Activated CD8-positive, alpha-beta T cell treated with anti-CD3 and anti-CD28 coated beads for 36 hours (primary cell): ENCODE measurements around the gene KCTD2. TPM values are rescaled to one million over a fixed set of nuclear protein-coding genes. Genes with fewer than 3 reads are reported as not detected.

Experiments used
- ATAC-seq: fragments of 200-7000 bp; cut with Tn5 transposase; one replicate; pipeline ENCODE4 v1.10.0; 2021; ENCODE audit warnings: mild to moderate bottlenecking, moderate library complexity
- CTCF ChIA-PET: fragments of 350-600 bp; sonication (Branson Sonifier 250); formaldehyde crosslinking; loops from one replicate; lab custom pipeline; 2021; ENCODE audit warnings: antibody characterized with exemption; lab: Charles Lee
- POLR2A ChIA-PET: fragments of 350-600 bp; sonication (Branson Sonifier 250); formaldehyde crosslinking; loops from one replicate; lab custom pipeline; 2021; ENCODE audit warnings: antibody characterized with exemption; lab: Charles Lee
- DNase-seq: peaks from one replicate; pipeline ENCODE4 v3.0.0-alpha.2; 2020
- H3K27ac Mint-ChIP-seq: one replicate; pipeline ENCODE4 v1.8.0; 2021; ENCODE audit warnings: mild to moderate bottlenecking, mixed read lengths
- H3K27me3 Mint-ChIP-seq: one replicate; pipeline ENCODE4 v1.8.0; 2021; ENCODE audit warnings: mixed read lengths
- H3K36me3 Mint-ChIP-seq: one replicate; pipeline ENCODE4 v1.8.0; 2021; ENCODE audit warnings: low read depth, mixed read lengths
- H3K4me1 Mint-ChIP-seq: one replicate; pipeline ENCODE4 v1.8.0; 2021; ENCODE audit warnings: low read depth, mixed read lengths
- H3K4me3 Mint-ChIP-seq: one replicate; pipeline ENCODE4 v1.8.0; 2021; ENCODE audit warnings: mild to moderate bottlenecking, moderate library complexity, mixed read lengths
- H3K9me3 Mint-ChIP-seq: one replicate; pipeline ENCODE4 v1.8.0; 2021; ENCODE audit warnings: mixed read lengths
- intact Hi-C: fragments of 100-400 bp; cut with micrococcal nuclease; formaldehyde crosslinking; loops from one replicate; pipeline ENCODE4 v1.10.0; 2022
- total RNA-seq, 2 experiments: library from RNA; stranded (reverse); gene quantifications; one replicate each; pipeline ENCODE4 v1.2.3, GENCODE V29; 2021
- TF ChIP-seq, protein P1 (sequence below): fragments of 200-600 bp; IDR thresholded peaks from one replicate; pipeline ENCODE4 v1.8.0; 2022; ENCODE audit warnings: antibody characterized with exemption, mild to moderate bottlenecking

KCTD2 gene
- total RNA-seq, 2 experiments from 2014 or later = 10.5 to 11.4 TPM

DNA sequence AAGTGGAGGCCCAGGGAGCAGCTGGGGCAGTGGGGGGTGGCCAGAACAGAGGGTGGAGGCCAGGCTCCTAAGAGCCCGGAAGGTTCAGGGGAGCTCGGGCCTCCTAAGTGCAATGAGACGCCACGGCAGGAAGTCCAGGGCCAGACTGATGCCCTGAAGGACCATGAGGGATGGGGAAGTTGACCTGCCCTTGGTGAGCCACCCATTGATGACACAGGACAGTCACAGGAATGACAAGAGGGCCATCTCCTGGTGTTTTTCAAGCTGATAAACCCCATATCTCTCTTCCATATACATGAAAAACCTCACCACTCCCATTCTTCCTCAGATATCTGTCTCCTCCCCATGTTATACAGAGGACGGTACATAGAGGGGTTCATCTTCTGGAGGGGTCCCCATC lies 40.4 kb upstream of the KCTD2 start:
- H3K36me3 Mint-ChIP-seq = no peaks in the 10 kb centered on the region
- intact Hi-C loops = no loop called here
- no peak for ATAC-seq
- H3K27ac Mint-ChIP-seq = no peak overlapping the region
- TF ChIP-seq, protein P1, sequence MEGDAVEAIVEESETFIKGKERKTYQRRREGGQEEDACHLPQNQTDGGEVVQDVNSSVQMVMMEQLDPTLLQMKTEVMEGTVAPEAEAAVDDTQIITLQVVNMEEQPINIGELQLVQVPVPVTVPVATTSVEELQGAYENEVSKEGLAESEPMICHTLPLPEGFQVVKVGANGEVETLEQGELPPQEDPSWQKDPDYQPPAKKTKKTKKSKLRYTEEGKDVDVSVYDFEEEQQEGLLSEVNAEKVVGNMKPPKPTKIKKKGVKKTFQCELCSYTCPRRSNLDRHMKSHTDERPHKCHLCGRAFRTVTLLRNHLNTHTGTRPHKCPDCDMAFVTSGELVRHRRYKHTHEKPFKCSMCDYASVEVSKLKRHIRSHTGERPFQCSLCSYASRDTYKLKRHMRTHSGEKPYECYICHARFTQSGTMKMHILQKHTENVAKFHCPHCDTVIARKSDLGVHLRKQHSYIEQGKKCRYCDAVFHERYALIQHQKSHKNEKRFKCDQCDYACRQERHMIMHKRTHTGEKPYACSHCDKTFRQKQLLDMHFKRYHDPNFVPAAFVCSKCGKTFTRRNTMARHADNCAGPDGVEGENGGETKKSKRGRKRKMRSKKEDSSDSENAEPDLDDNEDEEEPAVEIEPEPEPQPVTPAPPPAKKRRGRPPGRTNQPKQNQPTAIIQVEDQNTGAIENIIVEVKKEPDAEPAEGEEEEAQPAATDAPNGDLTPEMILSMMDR = no peak
- peaks cover 12% of the 10 kb centered on the region for H3K4me1 Mint-ChIP-seq
- no peaks in the 10 kb centered on the region for H3K9me3 Mint-ChIP-seq
- no peak overlapping the region for H3K4me3 Mint-ChIP-seq
- H3K27me3 Mint-ChIP-seq = no peaks in the 10 kb centered on the region
- CTCF ChIA-PET = interaction anchor here (0.7 to 10.9 kb wide), 3 partner anchors 36 to 87 kb away, joined by 3 to 122 read pairs (median 3); no protein-coding TSS in a partner anchor
- DNase-seq = no peak
- POLR2A ChIA-PET = interaction anchor here (1.2 to 1.3 kb wide), 2 partner anchors 15 to 18 kb away, joined by 5 read pairs; no protein-coding TSS in a partner anchor

DNA sequence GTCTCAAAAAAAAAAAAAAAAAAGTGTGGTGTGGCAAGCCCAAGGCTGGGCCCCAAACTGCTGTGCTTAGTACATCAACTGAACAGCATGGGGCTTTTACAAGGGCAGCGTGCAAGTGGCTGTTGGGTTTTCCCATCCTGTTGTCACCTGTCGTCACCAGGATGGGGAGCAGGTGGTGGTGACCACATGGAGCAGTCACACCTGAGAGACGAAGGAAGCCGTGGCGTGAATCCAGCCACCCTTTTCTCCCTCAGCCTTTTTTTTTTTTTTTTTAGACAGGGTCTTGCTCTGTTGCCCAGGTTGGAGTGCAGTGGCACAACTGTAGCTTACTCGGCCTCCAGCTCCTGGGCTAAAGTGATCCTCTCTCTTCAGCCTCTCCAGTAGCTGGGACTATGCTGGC lies 38.7 kb upstream of the KCTD2 start:
- Mint-ChIP-seq H3K9me3 (no peaks in the 10 kb centered on the region), H3K4me3 (no peak overlapping the region)

DNA sequence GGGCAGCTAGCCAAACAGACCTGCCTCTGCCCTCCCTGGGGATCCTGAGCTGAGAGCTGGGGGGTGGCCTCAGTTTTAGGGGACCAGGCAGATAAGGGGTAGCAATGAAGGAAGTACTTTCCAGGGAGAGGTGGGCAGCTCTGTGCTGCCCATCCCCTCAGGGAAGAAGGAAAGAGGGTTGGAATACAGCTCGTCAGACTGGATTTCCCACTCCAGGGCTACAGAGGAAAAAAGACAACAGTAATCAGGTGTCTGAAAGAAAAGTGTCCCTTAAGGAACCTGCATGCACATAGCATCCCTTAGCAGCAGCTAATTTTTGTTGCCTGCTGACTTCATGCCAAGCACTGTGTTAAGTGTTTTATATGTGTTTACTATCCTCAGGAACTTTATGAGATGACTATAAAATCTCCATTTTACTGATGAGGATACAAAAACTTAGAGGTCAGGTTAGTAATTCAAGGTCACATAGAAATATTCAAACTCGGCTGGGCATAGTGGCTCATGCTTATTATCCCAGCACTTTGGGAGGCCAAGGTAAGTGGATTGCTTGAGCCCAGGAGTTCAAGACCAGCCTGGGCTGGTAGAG lies 37.8 kb upstream of the KCTD2 start:
- intact Hi-C loops = no loop called here
- CTCF ChIA-PET = interaction anchor here (4.9 to 10.9 kb wide), 3 partner anchors 15 to 51 kb away, joined by 26 to 122 read pairs (median 38); no protein-coding TSS in a partner anchor

More for the DNA sequence above, 38.7 kb upstream of the KCTD2 start:
- intact Hi-C loops = no loop called here
- TF ChIP-seq, protein P1 = no peak
- Mint-ChIP-seq H3K27ac (no peak overlapping the region), H3K4me1 (peaks cover 17% of the 10 kb centered on the region), H3K36me3 (peaks cover under 1% of the 10 kb centered on the region), H3K27me3 (no peaks in the 10 kb centered on the region)
- ChIA-PET CTCF (interaction anchor here (0.7 to 10.9 kb wide), 4 partner anchors 47 to 123 kb away, joined by 4 to 122 read pairs (median 21); partner anchors contain the start of gene NT5C), POLR2A (no interaction called here)
- ATAC-seq (no peak), DNase-seq (no peak)

DNA sequence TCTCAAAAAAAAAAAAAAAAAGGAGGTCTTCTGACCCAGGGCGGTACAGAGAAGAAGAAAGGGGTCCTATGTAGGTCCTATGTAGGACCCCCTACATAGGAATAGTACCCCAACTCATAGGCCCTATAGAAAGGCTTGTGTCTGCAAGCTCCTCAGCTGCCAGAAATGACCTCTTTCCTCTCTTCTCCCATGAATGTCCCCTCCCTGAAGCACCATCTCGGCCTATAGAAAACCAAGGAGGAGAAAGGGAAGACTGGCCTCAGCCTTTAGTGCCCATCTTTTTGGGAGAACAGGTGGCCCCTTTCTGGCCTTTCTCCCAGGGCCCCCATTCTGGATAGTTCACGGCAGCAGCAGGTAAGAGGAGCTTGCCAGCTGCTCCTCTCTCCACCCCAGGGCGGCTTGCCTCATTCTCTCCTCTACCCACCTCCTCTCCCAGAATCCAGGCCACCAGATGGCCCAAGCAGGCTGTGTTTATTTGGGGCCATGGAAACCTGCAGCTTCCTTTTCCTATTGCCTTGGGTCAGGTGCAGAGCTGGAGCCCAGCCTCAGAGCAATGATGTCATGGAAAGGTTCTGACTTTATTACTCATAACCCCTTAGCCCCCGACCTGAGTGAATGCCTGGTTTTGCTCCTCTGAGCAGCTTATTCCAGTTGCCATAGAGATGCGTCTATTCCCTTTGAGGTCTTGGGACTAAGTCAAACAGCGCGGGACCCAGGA lies 36.2 kb upstream of the KCTD2 start:
- DNase-seq (peak; percentile 31), ATAC-seq (peak; percentile 5)
- Mint-ChIP-seq H3K4me1 (peaks cover 31% of the 10 kb centered on the region), H3K27me3 (no peaks in the 10 kb centered on the region), H3K36me3 (peaks cover 9% of the 10 kb centered on the region), H3K9me3 (no peaks in the 10 kb centered on the region), H3K4me3 (peak overlapping the region; percentile 88), H3K27ac (peak overlapping the region; percentile 65)
- CTCF ChIA-PET = interaction anchor here (0.7 to 10.9 kb wide), 18 partner anchors 7 to 402 kb away, joined by 3 to 122 read pairs (median 7); partner anchors contain the start of genes CDR2L, HID1, NT5C and OTOP2
- POLR2A ChIA-PET = interaction anchor here (0.9 to 3.1 kb wide), 8 partner anchors 8 to 119 kb away, joined by 3 to 26 read pairs (median 8); no protein-coding TSS in a partner anchor
- TF ChIP-seq, protein P1 = no peak
- intact Hi-C loops = no loop called here

More for the DNA sequence above, 37.8 kb upstream of the KCTD2 start:
- POLR2A ChIA-PET = no interaction called here
- H3K9me3 Mint-ChIP-seq = no peaks in the 10 kb centered on the region
- no peak for ATAC-seq
- H3K27ac Mint-ChIP-seq = no peak overlapping the region
- no peak overlapping the region for H3K4me3 Mint-ChIP-seq
- DNase-seq = no peak
- no peaks in the 10 kb centered on the region for H3K27me3 Mint-ChIP-seq
- H3K4me1 Mint-ChIP-seq = peaks cover 23% of the 10 kb centered on the region
- TF ChIP-seq, protein P1 = no peak
- H3K36me3 Mint-ChIP-seq = peaks cover 6% of the 10 kb centered on the region
